ENCODE measurements around the gene RPS6KB2.

- TF ChIP-seq CTCF (IDR thresholded peaks at IDR 0.05): no peak
- TF ChIP-seq EP300 (IDR thresholded peaks at IDR 0.05): no peak
- no peak for TF ChIP-seq POLR2AphosphoS5 (IDR thresholded peaks at IDR 0.05)
- TF ChIP-seq POLR2A (IDR thresholded peaks at IDR 0.05): no peak
Observed at GRCh38 chr11:67432655-67433349, 4.5 kb downstream of the RPS6KB2 start.

Data from upper lobe of left lung (tissue), 4 donors.